Central memory CD8-positive, alpha-beta T cell (primary cell): ENCODE data around the gene PDE4B.

ENCODE experiments used
- ATAC-seq: fragments of 150-1000 bp; cut with Tn5 transposase; replicated peaks from 2 replicates; pipeline ENCODE4 v1.10.0; 2022; ENCODE audit warnings: mild to moderate bottlenecking, moderate FRiP score, moderate number of reproducible peaks; ENCODE audit not compliant: poor library complexity, severe bottlenecking; ENCODE audit errors: extremely low read depth
- DNase-seq, 2 donors: peaks; one replicate each; pipeline ENCODE4 v3.0.0; 2021; ENCODE audit warnings: low spot score in 2 of 2
- H3K27ac Mint-ChIP-seq: one replicate; pipeline ENCODE4 v1.8.0; 2022; ENCODE audit warnings: low read depth, mild to moderate bottlenecking, moderate library complexity, mixed read lengths
- H3K27me3 Mint-ChIP-seq: one replicate; pipeline ENCODE4 v1.8.0; 2022; ENCODE audit warnings: mixed read lengths
- H3K36me3 Mint-ChIP-seq: one replicate; pipeline ENCODE4 v1.8.0; 2022; ENCODE audit warnings: mild to moderate bottlenecking, moderate library complexity, mixed read lengths; ENCODE audit not compliant: insufficient read depth
- H3K4me1 Mint-ChIP-seq: one replicate; pipeline ENCODE4 v1.8.0; 2022; ENCODE audit warnings: mixed read lengths
- H3K4me3 Mint-ChIP-seq: one replicate; pipeline ENCODE4 v1.8.0; 2022; ENCODE audit warnings: mild to moderate bottlenecking, moderate library complexity, mixed read lengths
- H3K9me3 Mint-ChIP-seq: one replicate; pipeline ENCODE4 v1.8.0; 2022; ENCODE audit warnings: mixed read lengths

Gene PDE4B

GRCh38 chr1:66240491-66241484 lies 448.1 kb downstream of the PDE4B start:
- no peak for DNase-seq
- ATAC-seq: no peak
- H3K36me3 Mint-ChIP-seq: no peaks in the 10 kb centered on the region
- H3K27ac Mint-ChIP-seq: no peak overlapping the region
- peaks cover 29% of the 10 kb centered on the region for H3K27me3 Mint-ChIP-seq
- no peak overlapping the region for H3K4me3 Mint-ChIP-seq
- no peaks in the 10 kb centered on the region for H3K9me3 Mint-ChIP-seq
- peaks cover 6% of the 10 kb centered on the region for H3K4me1 Mint-ChIP-seq

GRCh38 chr1:66242646-66243547 lies 450.2 kb downstream of the PDE4B start:
- no peak overlapping the region for H3K4me3 Mint-ChIP-seq
- peaks cover 23% of the 10 kb centered on the region for H3K4me1 Mint-ChIP-seq

GRCh38 chr1:66243548-66244130 lies 450.9 kb downstream of the PDE4B start:
- H3K27me3 Mint-ChIP-seq: peaks cover 2% of the 10 kb centered on the region
- peaks cover 7% of the 10 kb centered on the region for H3K36me3 Mint-ChIP-seq
- H3K9me3 Mint-ChIP-seq: no peaks in the 10 kb centered on the region
- no peak for ATAC-seq
- DNase-seq: no peak
- no peak overlapping the region for H3K27ac Mint-ChIP-seq
- H3K4me1 Mint-ChIP-seq: peaks cover 28% of the 10 kb centered on the region
- no peak overlapping the region for H3K4me3 Mint-ChIP-seq

More at GRCh38 chr1:66242646-66243547, 450.2 kb downstream of the PDE4B start:
- no peak overlapping the region for H3K27ac Mint-ChIP-seq
- no peaks in the 10 kb centered on the region for H3K9me3 Mint-ChIP-seq
- H3K36me3 Mint-ChIP-seq: peaks cover 5% of the 10 kb centered on the region
- peaks cover 9% of the 10 kb centered on the region for H3K27me3 Mint-ChIP-seq
- peak; percentile 44 to 45 for DNase-seq
- peak; percentile 20 for ATAC-seq

- H3K4me1 Mint-ChIP-seq: peaks cover 30% of the 10 kb centered on the region
- no peak overlapping the region for H3K4me3 Mint-ChIP-seq
- no peaks in the 10 kb centered on the region for H3K9me3 Mint-ChIP-seq
- peaks cover 8% of the 10 kb centered on the region for H3K36me3 Mint-ChIP-seq
- no peak for ATAC-seq
- no peak for DNase-seq
- no peaks in the 10 kb centered on the region for H3K27me3 Mint-ChIP-seq
- no peak overlapping the region for H3K27ac Mint-ChIP-seq
These were observed 451.7 kb downstream of the PDE4B start for GRCh38 chr1:66244429-66244828.

GRCh38 chr1:66245691-66246090 lies 453.0 kb downstream of the PDE4B start:
- Mint-ChIP-seq H3K4me3 (peak overlapping the region; percentile 59), H3K9me3 (no peaks in the 10 kb centered on the region), H3K27me3 (no peaks in the 10 kb centered on the region), H3K4me1 (peaks cover 35% of the 10 kb centered on the region), H3K36me3 (peaks cover 8% of the 10 kb centered on the region), H3K27ac (peak overlapping the region; percentile 97)
- no peak for DNase-seq
- ATAC-seq: no peak

GRCh38 chr1:66246351-66247269 lies 453.9 kb downstream of the PDE4B start:
- Mint-ChIP-seq H3K4me3 (peak overlapping the region; percentile 59), H3K9me3 (no peaks in the 10 kb centered on the region), H3K27ac (peak overlapping the region; percentile 97), H3K36me3 (peaks cover 8% of the 10 kb centered on the region), H3K4me1 (peaks cover 39% of the 10 kb centered on the region), H3K27me3 (no peaks in the 10 kb centered on the region)
- peak; percentile 71 for ATAC-seq
- DNase-seq: peak in 1 of 2 donors; percentile 19

GRCh38 chr1:66247415-66248208 lies 454.9 kb downstream of the PDE4B start:
- Mint-ChIP-seq H3K9me3 (no peaks in the 10 kb centered on the region), H3K27ac (peak overlapping the region; percentile 97), H3K4me1 (peaks cover 41% of the 10 kb centered on the region), H3K4me3 (peak overlapping the region; percentile 59), H3K27me3 (no peaks in the 10 kb centered on the region), H3K36me3 (peaks cover 8% of the 10 kb centered on the region)
- ATAC-seq: peak; percentile 68
- DNase-seq: peak in 1 of 2 donors; percentile 24

- DNase-seq (no peak), ATAC-seq (no peak)
- peaks cover 8% of the 10 kb centered on the region for H3K36me3 Mint-ChIP-seq
- peaks cover 41% of the 10 kb centered on the region for H3K4me1 Mint-ChIP-seq
- H3K27ac Mint-ChIP-seq: peak overlapping the region; percentile 97
- H3K27me3 Mint-ChIP-seq: no peaks in the 10 kb centered on the region
- H3K4me3 Mint-ChIP-seq: peak overlapping the region; percentile 39
- no peaks in the 10 kb centered on the region for H3K9me3 Mint-ChIP-seq
These were observed 455.6 kb downstream of the PDE4B start for GRCh38 chr1:66248257-66248656.

- no peak for DNase-seq
- Mint-ChIP-seq H3K4me3 (peak overlapping the region; percentile 39), H3K36me3 (peaks cover 8% of the 10 kb centered on the region), H3K4me1 (peaks cover 42% of the 10 kb centered on the region), H3K27me3 (no peaks in the 10 kb centered on the region), H3K9me3 (no peaks in the 10 kb centered on the region), H3K27ac (peak overlapping the region; percentile 97)
- no peak for ATAC-seq
These were observed 456.1 kb downstream of the PDE4B start for GRCh38 chr1:66248746-66249145.

GRCh38 chr1:66250075-66250474 lies 457.4 kb downstream of the PDE4B start:
- Mint-ChIP-seq H3K9me3 (no peaks in the 10 kb centered on the region), H3K27me3 (no peaks in the 10 kb centered on the region), H3K36me3 (peaks cover 8% of the 10 kb centered on the region), H3K27ac (peak overlapping the region; percentile 82), H3K4me1 (peaks cover 51% of the 10 kb centered on the region), H3K4me3 (peak overlapping the region; percentile 10)
- DNase-seq: no peak
- ATAC-seq: no peak

- no peaks in the 10 kb centered on the region for H3K27me3 Mint-ChIP-seq
- peak overlapping the region; percentile 82 for H3K27ac Mint-ChIP-seq
- no peak for DNase-seq
- peak overlapping the region; percentile 10 for H3K4me3 Mint-ChIP-seq
- H3K9me3 Mint-ChIP-seq: no peaks in the 10 kb centered on the region
- no peak for ATAC-seq
- peaks cover 48% of the 10 kb centered on the region for H3K4me1 Mint-ChIP-seq
- peaks cover 8% of the 10 kb centered on the region for H3K36me3 Mint-ChIP-seq
These were observed 457.8 kb downstream of the PDE4B start for GRCh38 chr1:66250478-66250877.
